ENCODE results near the gene PUS3. TPM values are rescaled to one million over a fixed set of nuclear protein-coding genes. Genes with fewer than 3 reads are reported as not detected.

The PUS3 gene
- total RNA-seq, 1 experiment from 2014 or later: 11.9 TPM

- TF ChIP-seq RAD21 (IDR thresholded peaks at IDR 0.05; ENCODE audit: low read depth): peak; percentile 90
- no peak for TF ChIP-seq ZNF274 (IDR thresholded peaks at IDR 0.05; ENCODE audit: low read depth, low read length)
- TF ChIP-seq SIN3A (IDR thresholded peaks at IDR 0.05; ENCODE audit: low read depth): no peak
- no peak for TF ChIP-seq CBX3 (IDR thresholded peaks at IDR 0.05; ENCODE audit: low read depth)
- TF ChIP-seq EZH2phosphoT487 (IDR thresholded peaks at IDR 0.05; ENCODE audit: borderline replicate concordance): no peak
- TF ChIP-seq, protein P1, sequence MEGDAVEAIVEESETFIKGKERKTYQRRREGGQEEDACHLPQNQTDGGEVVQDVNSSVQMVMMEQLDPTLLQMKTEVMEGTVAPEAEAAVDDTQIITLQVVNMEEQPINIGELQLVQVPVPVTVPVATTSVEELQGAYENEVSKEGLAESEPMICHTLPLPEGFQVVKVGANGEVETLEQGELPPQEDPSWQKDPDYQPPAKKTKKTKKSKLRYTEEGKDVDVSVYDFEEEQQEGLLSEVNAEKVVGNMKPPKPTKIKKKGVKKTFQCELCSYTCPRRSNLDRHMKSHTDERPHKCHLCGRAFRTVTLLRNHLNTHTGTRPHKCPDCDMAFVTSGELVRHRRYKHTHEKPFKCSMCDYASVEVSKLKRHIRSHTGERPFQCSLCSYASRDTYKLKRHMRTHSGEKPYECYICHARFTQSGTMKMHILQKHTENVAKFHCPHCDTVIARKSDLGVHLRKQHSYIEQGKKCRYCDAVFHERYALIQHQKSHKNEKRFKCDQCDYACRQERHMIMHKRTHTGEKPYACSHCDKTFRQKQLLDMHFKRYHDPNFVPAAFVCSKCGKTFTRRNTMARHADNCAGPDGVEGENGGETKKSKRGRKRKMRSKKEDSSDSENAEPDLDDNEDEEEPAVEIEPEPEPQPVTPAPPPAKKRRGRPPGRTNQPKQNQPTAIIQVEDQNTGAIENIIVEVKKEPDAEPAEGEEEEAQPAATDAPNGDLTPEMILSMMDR (IDR thresholded peaks at IDR 0.05 in 2 of 3, conservative IDR thresholded peaks at IDR 0.05 in 1 of 3; ENCODE audit: borderline replicate concordance in 1 of 3, insufficient read depth in 1 of 3, low read depth in 2 of 3, low read length in 2 of 3): peak; percentile 71 to 85 (median 80)
- no peak for TF ChIP-seq FOSL1 (IDR thresholded peaks at IDR 0.05; ENCODE audit: low read depth)
These were observed 28.4 kb downstream of the PUS3 start (continued) for GRCh38 chr11:125874556-125875124.

DNA sequence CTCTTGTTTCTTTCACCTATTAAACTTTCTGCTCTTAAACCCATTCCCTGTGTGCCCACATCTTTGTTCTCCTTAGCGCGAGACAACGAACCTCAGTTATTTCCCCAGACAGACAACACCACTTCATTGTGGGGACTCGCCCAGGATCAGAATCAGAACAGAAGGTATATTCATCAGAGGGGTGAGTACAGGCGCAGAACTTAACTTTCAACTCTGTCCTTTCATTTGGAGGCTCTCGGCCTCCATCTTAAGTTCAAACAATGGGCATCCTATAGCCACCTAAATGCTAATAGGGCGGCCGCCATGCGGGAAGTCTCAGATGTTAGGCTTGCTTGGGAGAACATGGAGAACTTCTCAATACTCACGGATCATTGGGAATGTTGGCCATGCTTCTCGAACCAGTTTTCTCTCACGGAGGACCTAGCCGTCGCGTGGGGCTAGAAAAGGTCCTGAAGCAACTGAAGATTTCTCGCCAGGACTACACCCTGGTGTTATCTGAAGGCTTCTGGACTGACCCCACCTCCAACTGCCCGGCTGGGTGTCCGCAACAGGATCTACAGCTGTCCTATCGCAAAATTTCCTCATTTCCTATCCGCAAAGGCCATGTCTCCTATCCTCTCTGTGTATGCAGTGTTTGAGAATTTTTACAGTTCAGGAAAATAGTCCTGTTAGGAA, 29.0 kb downstream of the PUS3 start:
- DNase-seq (ENCODE audit: low read depth, low spot score): no peak
- Histone ChIP-seq H3K36me3 (ENCODE audit: control insufficient read depth in 1 of 2, insufficient read depth in 2 of 2, low read length in 2 of 2) (no peaks in the 10 kb centered on the region), H3K9me3 (ENCODE audit: control insufficient read depth in 1 of 2, insufficient read depth in 1 of 2, low read depth in 1 of 2, low read length in 2 of 2) (peaks cover 0 to 6% of the 10 kb centered on the region in 2 experiments; a peak in 1 of 4 replicates), H3K4me3 (replicated peaks in 1 of 2; ENCODE audit: low read depth in 1 of 2, low read length in 2 of 2) (no peak overlapping the region), H3K27ac (ENCODE audit: low read depth, low read length) (no peak overlapping the region), H3K79me2 (ENCODE audit: insufficient read depth, low read length) (no peaks in the 10 kb centered on the region), H3K4me1 (ENCODE audit: control insufficient read depth in 1 of 2, insufficient read depth in 2 of 2, low read length in 2 of 2) (no peaks in the 10 kb centered on the region), H3K27me3 (ENCODE audit: insufficient read depth, low read length) (no peaks in the 10 kb centered on the region), H2AFZ (ENCODE audit: low read depth, low read length, poor library complexity, severe bottlenecking) (no peak overlapping the region), H3K4me2 (ENCODE audit: low read length) (no peak overlapping the region), H3K9me2 (ENCODE audit: insufficient read depth) (no peaks in the 10 kb centered on the region), H4K20me1 (ENCODE audit: insufficient read depth) (no peaks in the 10 kb centered on the region), H3K9ac (ENCODE audit: low read length) (no peak overlapping the region)
- TF ChIP-seq CBX3 (IDR thresholded peaks at IDR 0.05; ENCODE audit: low read depth) (no peak), FOSL1 (IDR thresholded peaks at IDR 0.05; ENCODE audit: low read depth) (no peak), ZFX (IDR thresholded peaks at IDR 0.05) (no peak)
- TF ChIP-seq, protein P2, sequence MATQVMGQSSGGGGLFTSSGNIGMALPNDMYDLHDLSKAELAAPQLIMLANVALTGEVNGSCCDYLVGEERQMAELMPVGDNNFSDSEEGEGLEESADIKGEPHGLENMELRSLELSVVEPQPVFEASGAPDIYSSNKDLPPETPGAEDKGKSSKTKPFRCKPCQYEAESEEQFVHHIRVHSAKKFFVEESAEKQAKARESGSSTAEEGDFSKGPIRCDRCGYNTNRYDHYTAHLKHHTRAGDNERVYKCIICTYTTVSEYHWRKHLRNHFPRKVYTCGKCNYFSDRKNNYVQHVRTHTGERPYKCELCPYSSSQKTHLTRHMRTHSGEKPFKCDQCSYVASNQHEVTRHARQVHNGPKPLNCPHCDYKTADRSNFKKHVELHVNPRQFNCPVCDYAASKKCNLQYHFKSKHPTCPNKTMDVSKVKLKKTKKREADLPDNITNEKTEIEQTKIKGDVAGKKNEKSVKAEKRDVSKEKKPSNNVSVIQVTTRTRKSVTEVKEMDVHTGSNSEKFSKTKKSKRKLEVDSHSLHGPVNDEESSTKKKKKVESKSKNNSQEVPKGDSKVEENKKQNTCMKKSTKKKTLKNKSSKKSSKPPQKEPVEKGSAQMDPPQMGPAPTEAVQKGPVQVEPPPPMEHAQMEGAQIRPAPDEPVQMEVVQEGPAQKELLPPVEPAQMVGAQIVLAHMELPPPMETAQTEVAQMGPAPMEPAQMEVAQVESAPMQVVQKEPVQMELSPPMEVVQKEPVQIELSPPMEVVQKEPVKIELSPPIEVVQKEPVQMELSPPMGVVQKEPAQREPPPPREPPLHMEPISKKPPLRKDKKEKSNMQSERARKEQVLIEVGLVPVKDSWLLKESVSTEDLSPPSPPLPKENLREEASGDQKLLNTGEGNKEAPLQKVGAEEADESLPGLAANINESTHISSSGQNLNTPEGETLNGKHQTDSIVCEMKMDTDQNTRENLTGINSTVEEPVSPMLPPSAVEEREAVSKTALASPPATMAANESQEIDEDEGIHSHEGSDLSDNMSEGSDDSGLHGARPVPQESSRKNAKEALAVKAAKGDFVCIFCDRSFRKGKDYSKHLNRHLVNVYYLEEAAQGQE (IDR thresholded peaks at IDR 0.05; ENCODE audit: low read depth): no peak
- peak; percentile 24; the same call in 1 of the 2 replicates for ATAC-seq
- no TSS peak for BruUV-seq (replicated peaks)
- ChIA-PET POLR2A (no interaction called here), CTCF (interaction anchor here (2.8 kb wide), 1 partner anchor 445 kb away, joined by 6 read pairs; no protein-coding TSS in a partner anchor), RAD21 (ENCODE audit: low non-redundant PET in 1 of 2, low total read pairs in 2 of 2, uncharacterized antibody in 2 of 2, unreplicated experiment in 2 of 2) (no interaction called here)
- intact Hi-C loops (cut with micrococcal nuclease): loop anchor here (1.0 to 5.0 kb wide), 8 partner anchors 150 to 1037 kb away; no protein-coding TSS in a partner anchor

Data from HCT116 (cell line).